Tibial nerve (tissue), 4 donors: Measurements from ENCODE around the gene ATP2A1.

Source experiments
- EP300 ChIP-seq, 2 donors: sonication (generic); formaldehyde crosslinking; IDR thresholded peaks; one replicate each; pipeline ENCODE4 v1.6.1; 2017; ENCODE audit warnings: antibody characterized with exemption in 2 of 2, mild to moderate bottlenecking in 1 of 2
- TF ChIP-seq, protein P1 (sequence below), 5 experiments: fragments of 200-600 bp in 3 of 5; fragments of 450-650 bp in 2 of 5; sonication (generic) in 3 of 5; IDR thresholded peaks; one replicate each; pipeline ENCODE4 v1.5.1; 2016 to 2019; ENCODE audit warnings: antibody characterized with exemption in 5 of 5, mild to moderate bottlenecking in 3 of 5, moderate library complexity in 2 of 5

DNA sequence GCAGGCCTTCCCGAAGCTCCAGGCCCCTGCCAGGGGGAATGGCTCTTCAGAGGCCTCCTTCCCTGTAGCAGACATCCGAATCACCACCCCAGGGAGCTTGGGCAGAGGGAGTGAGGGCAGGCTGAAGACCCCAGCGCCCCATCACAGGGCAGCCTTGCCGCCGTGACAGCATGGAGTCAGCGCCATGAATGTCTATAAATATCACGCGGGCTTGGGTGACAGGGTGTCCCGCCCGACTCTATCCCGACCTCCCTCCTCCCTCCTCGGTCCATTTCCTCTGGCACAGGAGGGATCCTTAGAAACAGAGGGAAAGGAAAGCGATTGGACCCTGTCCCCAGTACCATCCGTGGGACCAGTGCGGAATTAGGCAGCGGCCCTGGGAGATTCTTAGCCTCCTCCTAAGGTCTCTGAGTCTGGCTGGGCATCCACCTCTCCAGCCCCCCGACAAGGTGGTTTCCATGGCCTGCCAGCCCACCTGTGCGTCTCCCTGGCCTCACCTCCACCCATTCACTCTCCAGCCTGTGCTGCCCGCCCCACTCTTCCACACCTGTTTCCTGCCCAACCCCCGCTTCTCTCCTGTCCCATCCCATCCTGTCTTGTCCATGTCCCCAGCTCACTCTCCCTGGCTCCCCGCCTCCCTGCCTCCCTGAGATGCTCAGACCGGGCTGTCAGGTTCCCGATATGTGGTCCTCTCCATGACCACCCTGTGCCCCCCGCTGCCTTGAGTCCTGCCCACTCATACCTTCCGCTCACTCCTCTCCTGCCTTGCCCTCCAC lies 5.1 kb downstream of the ATP2A1 start:
- TF ChIP-seq, protein P1, sequence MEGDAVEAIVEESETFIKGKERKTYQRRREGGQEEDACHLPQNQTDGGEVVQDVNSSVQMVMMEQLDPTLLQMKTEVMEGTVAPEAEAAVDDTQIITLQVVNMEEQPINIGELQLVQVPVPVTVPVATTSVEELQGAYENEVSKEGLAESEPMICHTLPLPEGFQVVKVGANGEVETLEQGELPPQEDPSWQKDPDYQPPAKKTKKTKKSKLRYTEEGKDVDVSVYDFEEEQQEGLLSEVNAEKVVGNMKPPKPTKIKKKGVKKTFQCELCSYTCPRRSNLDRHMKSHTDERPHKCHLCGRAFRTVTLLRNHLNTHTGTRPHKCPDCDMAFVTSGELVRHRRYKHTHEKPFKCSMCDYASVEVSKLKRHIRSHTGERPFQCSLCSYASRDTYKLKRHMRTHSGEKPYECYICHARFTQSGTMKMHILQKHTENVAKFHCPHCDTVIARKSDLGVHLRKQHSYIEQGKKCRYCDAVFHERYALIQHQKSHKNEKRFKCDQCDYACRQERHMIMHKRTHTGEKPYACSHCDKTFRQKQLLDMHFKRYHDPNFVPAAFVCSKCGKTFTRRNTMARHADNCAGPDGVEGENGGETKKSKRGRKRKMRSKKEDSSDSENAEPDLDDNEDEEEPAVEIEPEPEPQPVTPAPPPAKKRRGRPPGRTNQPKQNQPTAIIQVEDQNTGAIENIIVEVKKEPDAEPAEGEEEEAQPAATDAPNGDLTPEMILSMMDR (IDR thresholded peaks at IDR 0.05): no peak
- TF ChIP-seq EP300 (IDR thresholded peaks at IDR 0.05): no peak
